CD4-positive, alpha-beta T cell (primary cell): ENCODE data around the gene ZG16. TPM values are rescaled to one million over a fixed set of nuclear protein-coding genes. Genes with fewer than 3 reads are reported as not detected.
A peak's percentile ranks its signal among the peaks of the same experiment; 100 is the strongest.

Experiments used
- ATAC-seq: fragments of 200-7000 bp; cut with Tn5 transposase; one replicate; pipeline ENCODE4 v1.10.0; 2022; ENCODE audit warnings: mild to moderate bottlenecking; ENCODE audit not compliant: poor library complexity
- CTCF ChIA-PET: fragments of 350-600 bp; sonication (Branson Sonifier 250); formaldehyde crosslinking; loops from one replicate; lab custom pipeline; 2021; ENCODE audit warnings: antibody characterized with exemption, inconsistent platforms; lab: Charles Lee
- POLR2A ChIA-PET: fragments of 350-600 bp; sonication (Branson Sonifier 250); formaldehyde crosslinking; loops from one replicate; lab custom pipeline; 2021; ENCODE audit warnings: antibody characterized with exemption, inconsistent platforms; lab: Charles Lee
- DNase-seq, 14 experiments: peaks; one replicate each; pipeline ENCODE4 v3.0.0-alpha.2; 2013 to 2020; ENCODE audit warnings: mixed read lengths in 2 of 14
- H3K27ac ChIP-seq, 2 donors: one replicate each; pipeline versions ENCODE4 v1.5.1 to v1.7.0; 2013; ENCODE audit warnings: low read length in 2 of 2, low read depth in 1 of 2, mild to moderate bottlenecking in 1 of 2
- H3K27me3 ChIP-seq, 2 experiments: 1 replicate in 1 of 2; 2 replicates in 1 of 2; pipeline versions ENCODE4 v1.6.1 to v1.7.0; 2013; ENCODE audit warnings: low read length in 2 of 2, control low read depth in 1 of 2, mild to moderate bottlenecking in 1 of 2, moderate library complexity in 1 of 2; ENCODE audit not compliant: insufficient read depth in 2 of 2, control insufficient read depth in 1 of 2
- H3K36me3 ChIP-seq: one replicate; pipeline ENCODE4 v1.6.1; 2013; ENCODE audit warnings: low read length, control low read depth; ENCODE audit not compliant: insufficient read depth
- H3K4me1 ChIP-seq: one replicate; pipeline ENCODE4 v1.6.1; 2013; ENCODE audit warnings: low read length, control low read depth; ENCODE audit not compliant: insufficient read depth
- H3K4me3 ChIP-seq: one replicate; pipeline ENCODE4 v1.5.1; 2013; ENCODE audit warnings: mild to moderate bottlenecking, low read length, moderate library complexity
- H3K9me3 ChIP-seq, 2 experiments: 1 replicate in 1 of 2; 2 replicates in 1 of 2; pipeline versions ENCODE4 v1.6.1 to v1.7.0; 2013; ENCODE audit warnings: low read length in 2 of 2, mild to moderate bottlenecking in 2 of 2, control low read depth in 1 of 2, moderate library complexity in 1 of 2; ENCODE audit not compliant: control insufficient read depth in 1 of 2, insufficient read depth in 1 of 2
- H3K27ac Mint-ChIP-seq: one replicate; pipeline ENCODE4 v1.8.0; 2020; ENCODE audit warnings: mixed read lengths
- H3K27me3 Mint-ChIP-seq: one replicate; pipeline ENCODE4 v1.8.0; 2021; ENCODE audit warnings: mixed read lengths
- H3K36me3 Mint-ChIP-seq: one replicate; pipeline ENCODE4 v1.8.0; 2021; ENCODE audit warnings: low read depth, mixed read lengths
- H3K4me1 Mint-ChIP-seq: one replicate; pipeline ENCODE4 v1.8.0; 2021; ENCODE audit warnings: low read depth, mixed read lengths
- H3K4me3 Mint-ChIP-seq: one replicate; pipeline ENCODE4 v1.8.0; 2020; ENCODE audit warnings: mild to moderate bottlenecking, mixed read lengths
- H3K9me3 Mint-ChIP-seq: one replicate; pipeline ENCODE4 v1.8.0; 2020; ENCODE audit warnings: mixed read lengths
- CTCF ChIP-seq: fragments of 200-600 bp; IDR thresholded peaks from one replicate; pipeline ENCODE4 v1.8.0; 2022; ENCODE audit warnings: antibody characterized with exemption, mild to moderate bottlenecking
- intact Hi-C, 2 experiments: fragments of 100-400 bp; cut with DNase I in 1 of 2; cut with micrococcal nuclease in 1 of 2; formaldehyde crosslinking; loops; one replicate each; pipeline versions ENCODE4 v1.15.1 to v1.9.0; 2023 to 2025; cut with DNase I, micrococcal nuclease
- total RNA-seq, 174 experiments: library from RNA in 2 of 174; stranded (reverse) in 2 of 174; gene quantifications; one replicate each; pipeline ENCODE4 v1.2.3 and lab custom pipeline; 2021 to 2026

ZG16 gene
- total RNA-seq, 2 experiments from 2014 or later, result not detected

GRCh38 chr16:29806099-29806579 lies 28.1 kb downstream of the ZG16 start, which contains the start of gene MAZ:
Gene MAZ, plus strand, starts transcription at chr16:29806529. Its CDS starts 173 bp downstream, at chr16:29806702.
- Mint-ChIP-seq H3K4me1 (peaks cover 52% of the 10 kb centered on the region), H3K27ac (peak within 1 kb of the TSS; percentile 98), H3K4me3 (peak within 1 kb of the TSS; percentile 100), H3K36me3 (peaks cover 71% of the 10 kb centered on the region), H3K27me3 (no peaks in the 10 kb centered on the region), H3K9me3 (no peaks in the 10 kb centered on the region)
- no peaks in the 10 kb centered on the region for H3K9me3 ChIP-seq
- peaks cover 58% of the 10 kb centered on the region for H3K4me1 ChIP-seq
- intact Hi-C loops, result loop anchor here (2.0 to 5.0 kb wide), 6 partner anchors 21 to 261 kb away; partner anchors contain the start of genes ALDOA (in 1 of the 2), HIRIP3 (in 1 of the 2), INO80E (in 1 of the 2) and TAOK2 (in 1 of the 2)
- no peaks in the 10 kb centered on the region for H3K27me3 ChIP-seq
- POLR2A ChIA-PET, result interaction anchor here (0.9 to 11.3 kb wide), 12 partner anchors 11 to 378 kb away, joined by 3 to 217 read pairs (median 16); partner anchors contain the start of genes ALDOA, C16orf54, CDIPT and CORO1A
- TF ChIP-seq CTCF, result no peak
- CTCF ChIA-PET, result interaction anchor here (0.5 to 3.4 kb wide), 2 partner anchors 11 to 54 kb away, joined by 3 to 75 read pairs; partner anchors contain the start of gene PAGR1
- peaks cover 37% of the 10 kb centered on the region for H3K36me3 ChIP-seq
- ATAC-seq (no peak), DNase-seq (peak in 7 of 14 experiments; percentile 71 to 93 (median 79))
- H3K4me3 ChIP-seq, result peak within 1 kb of the TSS; percentile 94
- peak within 1 kb of the TSS; percentile 92 to 96 for H3K27ac ChIP-seq

- peak overlapping the region; percentile 95 for H3K4me3 Mint-ChIP-seq
- H3K4me1 ChIP-seq, result peaks cover 65% of the 10 kb centered on the region
- H3K36me3 ChIP-seq, result peaks cover 30% of the 10 kb centered on the region
- DNase-seq (peak in 10 of 14 experiments; percentile 31 to 75 (median 52)), ATAC-seq (no peak)
- TF ChIP-seq CTCF, result no peak
- H3K4me1 Mint-ChIP-seq, result peaks cover 59% of the 10 kb centered on the region
- intact Hi-C loops, result loop anchor here (1.0 to 5.0 kb wide), 9 partner anchors 9 to 260 kb away; partner anchors contain the start of genes ALDOA (in 1 of the 2), HIRIP3 (in 1 of the 2), INO80E (in 1 of the 2) and PAGR1 (in 1 of the 2)
- peak overlapping the region; percentile 98 for H3K27ac Mint-ChIP-seq
- no peaks in the 10 kb centered on the region for H3K27me3 Mint-ChIP-seq
- H3K4me3 ChIP-seq, result peak overlapping the region; percentile 63
- POLR2A ChIA-PET, result interaction anchor here (0.6 to 11.3 kb wide), 29 partner anchors 10 to 377 kb away, joined by 3 to 217 read pairs (median 6); partner anchors contain the start of genes ALDOA, C16orf54, CDIPT and CORO1A
- no peaks in the 10 kb centered on the region for H3K27me3 ChIP-seq
- CTCF ChIA-PET, result interaction anchor here (0.5 to 3.4 kb wide), 23 partner anchors 10 to 207 kb away, joined by 3 to 93 read pairs (median 4); partner anchors contain the start of genes C16orf54, CDIPT, KCTD13 and KIF22
- H3K27ac ChIP-seq, result peak overlapping the region; percentile 34 to 92
- peaks cover 65% of the 10 kb centered on the region for H3K36me3 Mint-ChIP-seq
- no peaks in the 10 kb centered on the region for H3K9me3 Mint-ChIP-seq
- H3K9me3 ChIP-seq, result no peaks in the 10 kb centered on the region
These were observed 28.8 kb downstream of the ZG16 start for GRCh38 chr16:29806641-29807425.
